Pancreas (tissue), 10 donors: ENCODE results near the gene ZFP90. TPM values are rescaled to one million over a fixed set of nuclear protein-coding genes. Genes with fewer than 3 reads are reported as not detected.
A peak's percentile ranks its signal among the peaks of the same experiment; 100 is the strongest.

Experiments used
- ATAC-seq, 4 donors: fragments of 200-7000 bp; cut with Tn5 transposase; one replicate each; pipeline versions ENCODE4 v1.8.0 to v1.9.1; 2020; ENCODE audit warnings: mild to moderate bottlenecking in 4 of 4, moderate library complexity in 4 of 4
- DNase-seq, 6 donors: peaks; one replicate each; pipeline ENCODE4 v3.0.0-alpha.2; 2020
- FAIRE-seq: peaks from 2 replicates; lab custom pipeline; 2012; peaks lifted over from hg19 to GRCh38; lab: Jason Lieb, UNC
- H3K27ac ChIP-seq, 4 donors: fragments of 200-600 bp; sonication (generic); 1 replicate in 3 of 4; 2 replicates in 1 of 4; pipeline versions ENCODE4 v1.5.0 to v1.8.0; 2020
- H3K27me3 ChIP-seq, 4 donors: fragments of 200-600 bp; one replicate each; pipeline ENCODE4 v1.8.0; 2021
- H3K36me3 ChIP-seq, 3 donors: fragments of 200-600 bp; sonication (generic) in 1 of 3; one replicate each; pipeline versions ENCODE4 v1.5.0 to v1.8.0; 2020 to 2021
- H3K4me1 ChIP-seq, 3 donors: fragments of 200-600 bp; one replicate each; pipeline ENCODE4 v1.8.0; 2021
- H3K4me3 ChIP-seq, 4 donors: fragments of 200-600 bp; sonication (generic) in 2 of 4; one replicate each; pipeline versions ENCODE4 v1.5.0 to v1.8.0; 2020 to 2021
- H3K9me3 ChIP-seq, 4 donors: fragments of 200-600 bp; one replicate each; pipeline ENCODE4 v1.8.0; 2021
- WGBS, 2 donors: extraction: QIAGEN DNeasy Blood & Tissue Kit; methylation state at CpG; one replicate each; pipeline ENCODE4 v1.1.7; 2013; 5-methylcytosine and 5-hydroxymethylcytosine counted together
- intact Hi-C, 3 donors: fragments of 100-400 bp; cut with DNase I; formaldehyde crosslinking; loops; one replicate each; pipeline versions ENCODE4 v1.11.1 to v1.14.2; 2022
- polyA plus RNA-seq, 2 donors: library from polyadenylated mRNA; stranded (reverse); fragments of 200-250 nt; gene quantifications; one replicate each; pipeline ENCODE4 v1.2.3, GENCODE V29; 2013
- total RNA-seq, 6 donors: library from RNA; stranded (reverse); fragmentation: NEBNext Ultra II Directional in 4 of 6; extraction: Animal tissue kit (Norgen Biotek cat#: 25700) in 4 of 6; gene quantifications; one replicate each; pipeline versions ENCODE4 v1.2.1 to v1.2.4, GENCODE V29; 2021 to 2023
- TF ChIP-seq, protein P1 (sequence below), 4 donors: fragments of 200-600 bp; sonication (generic) in 3 of 4; IDR thresholded peaks; one replicate each; pipeline versions ENCODE4 v1.5.0 to v1.8.0; 2021; ENCODE audit warnings: antibody characterized with exemption in 4 of 4
- donor health status: healthy with polysubstance abuse.
- donor health status: DM: no; HTN: no; CAD: no; lungs with moderate emphysema.
- donor health status: DM: no; HTN: no; CAD: no.
- donor health status: control.
- donor health status: control.
- donor health status: Bipolar disorder and iron deficiency.
- donor health status: DM: yes; HTN: yes; CAD: no.
- donor health status: DM: no; HTN: no; CAD: no.
- donor health status: DM: no; HTN: no; CAD: no.
- donor health status: DM: yes; HTN: yes; CAD: no.

The ZFP90 gene
- total and polyA plus RNA-seq, 8 donors: 5.4 to 15.3 (median 9.1) TPM

GRCh38 chr16:68514511-68514910 lies 24.6 kb upstream of the ZFP90 start:
- TF ChIP-seq, protein P1, sequence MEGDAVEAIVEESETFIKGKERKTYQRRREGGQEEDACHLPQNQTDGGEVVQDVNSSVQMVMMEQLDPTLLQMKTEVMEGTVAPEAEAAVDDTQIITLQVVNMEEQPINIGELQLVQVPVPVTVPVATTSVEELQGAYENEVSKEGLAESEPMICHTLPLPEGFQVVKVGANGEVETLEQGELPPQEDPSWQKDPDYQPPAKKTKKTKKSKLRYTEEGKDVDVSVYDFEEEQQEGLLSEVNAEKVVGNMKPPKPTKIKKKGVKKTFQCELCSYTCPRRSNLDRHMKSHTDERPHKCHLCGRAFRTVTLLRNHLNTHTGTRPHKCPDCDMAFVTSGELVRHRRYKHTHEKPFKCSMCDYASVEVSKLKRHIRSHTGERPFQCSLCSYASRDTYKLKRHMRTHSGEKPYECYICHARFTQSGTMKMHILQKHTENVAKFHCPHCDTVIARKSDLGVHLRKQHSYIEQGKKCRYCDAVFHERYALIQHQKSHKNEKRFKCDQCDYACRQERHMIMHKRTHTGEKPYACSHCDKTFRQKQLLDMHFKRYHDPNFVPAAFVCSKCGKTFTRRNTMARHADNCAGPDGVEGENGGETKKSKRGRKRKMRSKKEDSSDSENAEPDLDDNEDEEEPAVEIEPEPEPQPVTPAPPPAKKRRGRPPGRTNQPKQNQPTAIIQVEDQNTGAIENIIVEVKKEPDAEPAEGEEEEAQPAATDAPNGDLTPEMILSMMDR (IDR thresholded peaks at IDR 0.05): no peak
- Histone ChIP-seq H3K4me3 (no peak overlapping the region), H3K27ac (no peak overlapping the region), H3K4me1 (peaks cover 0 to 3% (median 0%) of the 10 kb centered on the region in 3 donors), H3K36me3 (no peaks in the 10 kb centered on the region), H3K27me3 (no peaks in the 10 kb centered on the region), H3K9me3 (no peaks in the 10 kb centered on the region)
- intact Hi-C loops: no loop called here
- ATAC-seq (no peak), FAIRE-seq (no peak), DNase-seq (peak in 1 of 6 donors; percentile 19)
- WGBS, 2 donors: 47 to 52% methylated on average over 3 of the region's 3 CpGs

GRCh38 chr16:68517606-68518166 lies 21.4 kb upstream of the ZFP90 start:
- Histone ChIP-seq H3K4me3 (no peak overlapping the region), H3K36me3 (no peaks in the 10 kb centered on the region), H3K27me3 (no peaks in the 10 kb centered on the region), H3K9me3 (no peaks in the 10 kb centered on the region), H3K4me1 (no peaks in the 10 kb centered on the region), H3K27ac (no peak overlapping the region)
- ATAC-seq (no peak), FAIRE-seq (no peak), DNase-seq (peak in 1 of 6 donors; percentile 23)
- intact Hi-C loops: no loop called here
- 75 to 78% methylated on average over 7 of the region's 7 CpGs for WGBS, 2 donors
- TF ChIP-seq, protein P1 (IDR thresholded peaks at IDR 0.05): no peak

DNA sequence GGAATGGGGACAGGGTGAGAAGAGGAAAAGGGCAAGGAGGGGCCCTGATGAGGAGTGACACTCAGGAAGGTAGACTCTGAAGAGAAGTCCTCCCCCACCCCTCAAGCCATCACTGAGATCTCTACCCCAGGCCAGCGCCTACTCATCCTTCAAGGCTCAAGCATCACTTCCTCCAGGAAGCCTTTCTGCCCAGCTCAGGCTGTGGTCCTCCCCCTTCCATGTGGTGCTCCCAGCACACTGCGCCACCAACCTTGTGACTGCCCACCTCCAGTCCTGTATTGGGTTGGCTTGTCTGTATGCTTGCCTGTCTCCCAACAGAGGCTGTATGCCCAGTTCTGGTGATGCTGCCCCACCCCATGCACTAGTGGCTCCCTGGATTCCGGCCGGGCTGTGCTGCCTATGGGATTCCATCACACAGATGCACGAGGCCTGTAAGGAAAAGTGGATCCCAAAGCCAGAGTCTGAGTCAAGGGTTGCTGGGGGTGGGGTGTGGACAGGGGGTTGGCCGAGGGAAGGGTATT lies 19.8 kb upstream of the ZFP90 start:
- TF ChIP-seq, protein P1 (IDR thresholded peaks at IDR 0.05): no peak
- Histone ChIP-seq H3K4me3 (no peak overlapping the region), H3K27me3 (no peaks in the 10 kb centered on the region), H3K36me3 (no peaks in the 10 kb centered on the region), H3K9me3 (no peaks in the 10 kb centered on the region), H3K27ac (no peak overlapping the region), H3K4me1 (no peaks in the 10 kb centered on the region)
- no peak for FAIRE-seq
- DNase-seq: no peak
- intact Hi-C loops: no loop called here
- 83 to 89% methylated on average over 6 of the region's 6 CpGs for WGBS, 2 donors
- no peak for ATAC-seq

DNA sequence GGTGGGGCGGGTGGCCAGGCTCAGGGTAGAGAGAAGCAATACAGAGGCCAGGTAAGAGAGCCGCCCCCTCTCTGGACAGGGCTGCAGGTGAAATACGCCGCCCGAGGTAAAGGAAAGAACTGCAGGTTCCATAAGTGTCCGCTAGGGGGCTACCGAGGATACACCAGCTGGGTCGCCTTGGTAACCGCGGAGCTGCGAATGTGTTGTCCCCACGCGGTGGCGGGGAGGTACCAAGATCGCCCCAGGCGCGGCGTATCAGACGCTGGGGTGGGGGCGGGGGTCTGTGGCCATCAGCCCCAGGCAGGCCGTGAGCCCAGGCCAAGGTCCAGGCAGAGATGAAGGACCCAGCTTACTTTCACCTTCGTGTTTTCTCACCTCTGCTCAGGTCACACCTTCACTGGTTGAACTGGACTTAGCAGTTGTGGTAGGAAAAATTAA lies 18.4 kb upstream of the ZFP90 start:
- WGBS, 2 donors: 0 to 1% methylated on average over 22 of the region's 22 CpGs
- Histone ChIP-seq H3K4me3 (peak overlapping the region in 1 of 4 donors; percentile 34), H3K27me3 (no peaks in the 10 kb centered on the region), H3K27ac (no peak overlapping the region), H3K36me3 (no peaks in the 10 kb centered on the region), H3K9me3 (no peaks in the 10 kb centered on the region), H3K4me1 (no peaks in the 10 kb centered on the region)
- TF ChIP-seq, protein P1 (IDR thresholded peaks at IDR 0.05): peak; percentile 98 to 99 (median 98)
- ATAC-seq (peak; percentile 92 to 99 (median 98)), DNase-seq (peak; percentile 80 to 94 (median 88)), FAIRE-seq (no peak)
- intact Hi-C loops: no loop called here
